ENCODE measurements around the gene SSBP3.
A peak's percentile ranks its signal among the peaks of the same experiment; 100 is the strongest.

Gene SSBP3

GRCh38 chr1:54345116-54345515 lies 61.1 kb downstream of the SSBP3 start:
- Histone ChIP-seq H3K4me1 (ENCODE audit: control insufficient read depth, insufficient read depth, low read length) (no peaks in the 10 kb centered on the region), H3K4me3 (ENCODE audit: low read length) (no peak overlapping the region), H3K9me3 (ENCODE audit: control insufficient read depth, low read length) (no peaks in the 10 kb centered on the region), H3K36me3 (ENCODE audit: control insufficient read depth, insufficient read depth, low read length, severe bottlenecking) (peaks cover 9% of the 10 kb centered on the region), H3K9ac (ENCODE audit: low read length) (no peak overlapping the region), H3K27me3 (replicated peaks; ENCODE audit: control insufficient read depth, insufficient read depth, low read length) (no peaks in the 10 kb centered on the region)
- DNase-seq (ENCODE audit: low read depth), result no peak

GRCh38 chr1:54342742-54343687 lies 63.2 kb downstream of the SSBP3 start:
- no peak for DNase-seq (ENCODE audit: low read depth)

GRCh38 chr1:54342288-54342687 lies 63.9 kb downstream of the SSBP3 start:
- Histone ChIP-seq H3K27me3 (replicated peaks; ENCODE audit: control insufficient read depth, insufficient read depth, low read length) (no peaks in the 10 kb centered on the region), H3K36me3 (ENCODE audit: control insufficient read depth, insufficient read depth, low read length, severe bottlenecking) (peaks cover 4% of the 10 kb centered on the region), H3K4me1 (ENCODE audit: control insufficient read depth, insufficient read depth, low read length) (no peaks in the 10 kb centered on the region), H3K4me3 (ENCODE audit: low read length) (no peak overlapping the region), H3K9me3 (ENCODE audit: control insufficient read depth, low read length) (no peaks in the 10 kb centered on the region), H3K9ac (ENCODE audit: low read length) (no peak overlapping the region)
- DNase-seq (ENCODE audit: low read depth), result no peak

More at GRCh38 chr1:54342742-54343687, 63.2 kb downstream of the SSBP3 start:
- Histone ChIP-seq H3K36me3 (ENCODE audit: control insufficient read depth, insufficient read depth, low read length, severe bottlenecking) (peaks cover 4% of the 10 kb centered on the region), H3K9me3 (ENCODE audit: control insufficient read depth, low read length) (no peaks in the 10 kb centered on the region), H3K4me3 (ENCODE audit: low read length) (no peak overlapping the region), H3K4me1 (ENCODE audit: control insufficient read depth, insufficient read depth, low read length) (no peaks in the 10 kb centered on the region), H3K9ac (ENCODE audit: low read length) (no peak overlapping the region), H3K27me3 (replicated peaks; ENCODE audit: control insufficient read depth, insufficient read depth, low read length) (no peaks in the 10 kb centered on the region)

GRCh38 chr1:54341763-54342162 lies 64.4 kb downstream of the SSBP3 start:
- no peaks in the 10 kb centered on the region for H3K4me1 ChIP-seq (ENCODE audit: control insufficient read depth, insufficient read depth, low read length)
- no peak overlapping the region for H3K9ac ChIP-seq (ENCODE audit: low read length)
- DNase-seq (ENCODE audit: low read depth), result no peak
- H3K27me3 ChIP-seq (replicated peaks; ENCODE audit: control insufficient read depth, insufficient read depth, low read length), result no peaks in the 10 kb centered on the region
- no peaks in the 10 kb centered on the region for H3K9me3 ChIP-seq (ENCODE audit: control insufficient read depth, low read length)
- H3K36me3 ChIP-seq (ENCODE audit: control insufficient read depth, insufficient read depth, low read length, severe bottlenecking), result peaks cover 4% of the 10 kb centered on the region
- H3K4me3 ChIP-seq (ENCODE audit: low read length), result no peak overlapping the region

- H3K4me3 ChIP-seq (ENCODE audit: low read length), result no peak overlapping the region
- no peaks in the 10 kb centered on the region for H3K27me3 ChIP-seq (replicated peaks; ENCODE audit: control insufficient read depth, insufficient read depth, low read length)
- peaks cover 6% of the 10 kb centered on the region for H3K4me1 ChIP-seq (ENCODE audit: control insufficient read depth, insufficient read depth, low read length)
- no peak for DNase-seq (ENCODE audit: low read depth)
- H3K9ac ChIP-seq (ENCODE audit: low read length), result no peak overlapping the region
- no peaks in the 10 kb centered on the region for H3K9me3 ChIP-seq (ENCODE audit: control insufficient read depth, low read length)
- H3K36me3 ChIP-seq (ENCODE audit: control insufficient read depth, insufficient read depth, low read length, severe bottlenecking), result peaks cover 4% of the 10 kb centered on the region
Measured at GRCh38 chr1:54340878-54341277, 65.3 kb downstream of the SSBP3 start.

GRCh38 chr1:54340434-54340833 lies 65.8 kb downstream of the SSBP3 start:
- Histone ChIP-seq H3K4me1 (ENCODE audit: control insufficient read depth, insufficient read depth, low read length) (peaks cover 11% of the 10 kb centered on the region), H3K36me3 (ENCODE audit: control insufficient read depth, insufficient read depth, low read length, severe bottlenecking) (peaks cover 4% of the 10 kb centered on the region)

GRCh38 chr1:54339126-54339525 lies 67.1 kb downstream of the SSBP3 start:
- no peak overlapping the region for H3K9ac ChIP-seq (ENCODE audit: low read length)
- H3K9me3 ChIP-seq (ENCODE audit: control insufficient read depth, low read length), result no peaks in the 10 kb centered on the region
- H3K4me1 ChIP-seq (ENCODE audit: control insufficient read depth, insufficient read depth, low read length), result peaks cover 23% of the 10 kb centered on the region
- no peaks in the 10 kb centered on the region for H3K36me3 ChIP-seq (ENCODE audit: control insufficient read depth, insufficient read depth, low read length, severe bottlenecking)
- H3K4me3 ChIP-seq (ENCODE audit: low read length), result no peak overlapping the region
- DNase-seq (ENCODE audit: low read depth), result no peak
- no peaks in the 10 kb centered on the region for H3K27me3 ChIP-seq (replicated peaks; ENCODE audit: control insufficient read depth, insufficient read depth, low read length)

More at GRCh38 chr1:54340434-54340833, 65.8 kb downstream of the SSBP3 start:
- DNase-seq (ENCODE audit: low read depth), result no peak
- Histone ChIP-seq H3K4me3 (ENCODE audit: low read length) (no peak overlapping the region), H3K9ac (ENCODE audit: low read length) (no peak overlapping the region), H3K27me3 (replicated peaks; ENCODE audit: control insufficient read depth, insufficient read depth, low read length) (no peaks in the 10 kb centered on the region), H3K9me3 (ENCODE audit: control insufficient read depth, low read length) (no peaks in the 10 kb centered on the region)

GRCh38 chr1:54338464-54338863 lies 67.7 kb downstream of the SSBP3 start:
- Histone ChIP-seq H3K9me3 (ENCODE audit: control insufficient read depth, low read length) (no peaks in the 10 kb centered on the region), H3K9ac (ENCODE audit: low read length) (no peak overlapping the region), H3K4me1 (ENCODE audit: control insufficient read depth, insufficient read depth, low read length) (peaks cover 23% of the 10 kb centered on the region), H3K27me3 (replicated peaks; ENCODE audit: control insufficient read depth, insufficient read depth, low read length) (no peaks in the 10 kb centered on the region), H3K4me3 (ENCODE audit: low read length) (no peak overlapping the region), H3K36me3 (ENCODE audit: control insufficient read depth, insufficient read depth, low read length, severe bottlenecking) (no peaks in the 10 kb centered on the region)
- no peak for DNase-seq (ENCODE audit: low read depth)

GRCh38 chr1:54337928-54338327 lies 68.3 kb downstream of the SSBP3 start:
- no peaks in the 10 kb centered on the region for H3K36me3 ChIP-seq (ENCODE audit: control insufficient read depth, insufficient read depth, low read length, severe bottlenecking)
- H3K9me3 ChIP-seq (ENCODE audit: control insufficient read depth, low read length), result no peaks in the 10 kb centered on the region
- no peak overlapping the region for H3K4me3 ChIP-seq (ENCODE audit: low read length)
- H3K9ac ChIP-seq (ENCODE audit: low read length), result no peak overlapping the region
- peaks cover 27% of the 10 kb centered on the region for H3K4me1 ChIP-seq (ENCODE audit: control insufficient read depth, insufficient read depth, low read length)
- DNase-seq (ENCODE audit: low read depth), result no peak
- H3K27me3 ChIP-seq (replicated peaks; ENCODE audit: control insufficient read depth, insufficient read depth, low read length), result no peaks in the 10 kb centered on the region

- no peaks in the 10 kb centered on the region for H3K36me3 ChIP-seq (ENCODE audit: control insufficient read depth, insufficient read depth, low read length, severe bottlenecking)
- H3K9ac ChIP-seq (ENCODE audit: low read length), result no peak overlapping the region
- DNase-seq (ENCODE audit: low read depth), result no peak
- no peak overlapping the region for H3K4me3 ChIP-seq (ENCODE audit: low read length)
- no peaks in the 10 kb centered on the region for H3K9me3 ChIP-seq (ENCODE audit: control insufficient read depth, low read length)
- peaks cover 36% of the 10 kb centered on the region for H3K4me1 ChIP-seq (ENCODE audit: control insufficient read depth, insufficient read depth, low read length)
- no peaks in the 10 kb centered on the region for H3K27me3 ChIP-seq (replicated peaks; ENCODE audit: control insufficient read depth, insufficient read depth, low read length)
Measured at GRCh38 chr1:54337034-54337433, 69.2 kb downstream of the SSBP3 start.

- H3K4me1 ChIP-seq (ENCODE audit: control insufficient read depth, insufficient read depth, low read length), result peaks cover 45% of the 10 kb centered on the region
- H3K27me3 ChIP-seq (replicated peaks; ENCODE audit: control insufficient read depth, insufficient read depth, low read length), result no peaks in the 10 kb centered on the region
- peak overlapping the region; percentile 78 for H3K4me3 ChIP-seq (ENCODE audit: low read length)
- H3K9me3 ChIP-seq (ENCODE audit: control insufficient read depth, low read length), result no peaks in the 10 kb centered on the region
- peak overlapping the region; percentile 88 for H3K9ac ChIP-seq (ENCODE audit: low read length)
- no peak for DNase-seq (ENCODE audit: low read depth)
- no peaks in the 10 kb centered on the region for H3K36me3 ChIP-seq (ENCODE audit: control insufficient read depth, insufficient read depth, low read length, severe bottlenecking)
Measured at GRCh38 chr1:54336116-54336515, 70.1 kb downstream of the SSBP3 start.

Measured in adipocyte (in vitro differentiated cells).